Natural killer cell treated with Interleukin-12 subunit alpha and Interleukin-12 subunit beta and Interleukin-15 and Interleukin-18, amount 100 ng/mL, for 72 hours (primary cell): Measurements from ENCODE around the gene SORCS2. TPM values are rescaled to one million over a fixed set of nuclear protein-coding genes. Genes with fewer than 3 reads are reported as not detected.

Experiments used
- ATAC-seq, 2 donors: fragments of 150-1000 bp; cut with Tn5 transposase in 1 of 2; sonication (Bioruptor Pico), chemical (Tn5 transposase) in 1 of 2; 2 replicates each; pipeline ENCODE4 v1.10.0; 2021
- DNase-seq: peaks from one replicate; pipeline ENCODE4 v3.0.0; 2022; ENCODE audit warnings: low spot score
- H3K27ac Mint-ChIP-seq, 2 donors: 1 replicate in 1 of 2; 2 replicates in 1 of 2; pipeline ENCODE4 v1.8.0; 2022; ENCODE audit warnings: mixed read lengths in 2 of 2, mild to moderate bottlenecking in 1 of 2, moderate library complexity in 1 of 2
- H3K27me3 Mint-ChIP-seq, 2 donors: 1 replicate in 1 of 2; 2 replicates in 1 of 2; pipeline ENCODE4 v1.8.0; 2022; ENCODE audit warnings: mixed read lengths in 2 of 2
- H3K36me3 Mint-ChIP-seq: one replicate; pipeline ENCODE4 v1.8.0; 2022; ENCODE audit warnings: mixed read lengths
- H3K4me1 Mint-ChIP-seq, 2 donors: 1 replicate in 1 of 2; 2 replicates in 1 of 2; pipeline ENCODE4 v1.8.0; 2022; ENCODE audit warnings: low read depth in 2 of 2, mixed read lengths in 2 of 2, mild to moderate bottlenecking in 1 of 2
- H3K4me3 Mint-ChIP-seq: one replicate; pipeline ENCODE4 v1.8.0; 2022; ENCODE audit warnings: mixed read lengths
- H3K9me3 Mint-ChIP-seq: 2 replicates; pipeline ENCODE4 v1.8.0; 2022; ENCODE audit warnings: mixed read lengths
- total RNA-seq, 2 donors: library from RNA; stranded (reverse); gene quantifications; one replicate each; pipeline ENCODE4 v1.2.3, GENCODE V29; 2022

Gene SORCS2
- total RNA-seq, 2 donors from 2014 or later: 0.17 to 0.21 TPM

GRCh38 chr4:7183780-7184460 lies 8.4 kb upstream of the SORCS2 start:
- DNase-seq (no peak), ATAC-seq (no peak)
- peaks cover 14% of the 10 kb centered on the region for H3K36me3 Mint-ChIP-seq
- H3K4me1 Mint-ChIP-seq: peaks cover 14 to 15% of the 10 kb centered on the region in 2 donors
- H3K27me3 Mint-ChIP-seq: peaks cover 16 to 25% of the 10 kb centered on the region in 2 donors
- H3K9me3 Mint-ChIP-seq: peaks cover 10% of the 10 kb centered on the region
- peak overlapping the region in 1 of 2 donors; percentile 23 for H3K27ac Mint-ChIP-seq
- H3K4me3 Mint-ChIP-seq: peak overlapping the region; percentile 21

- Mint-ChIP-seq H3K4me1 (peaks cover 14 to 15% of the 10 kb centered on the region in 2 donors), H3K9me3 (peaks cover 3% of the 10 kb centered on the region), H3K36me3 (peaks cover 5% of the 10 kb centered on the region), H3K4me3 (no peak overlapping the region), H3K27ac (no peak overlapping the region), H3K27me3 (peaks cover 24 to 31% of the 10 kb centered on the region in 2 donors)
- ATAC-seq: no peak
- DNase-seq: no peak
These were observed 6.8 kb upstream of the SORCS2 start for GRCh38 chr4:7185487-7186030.

GRCh38 chr4:7186031-7186430 lies 6.3 kb upstream of the SORCS2 start:
- ATAC-seq: no peak
- H3K4me3 Mint-ChIP-seq: no peak overlapping the region
- H3K9me3 Mint-ChIP-seq: peaks cover 3% of the 10 kb centered on the region
- H3K36me3 Mint-ChIP-seq: peaks cover 5% of the 10 kb centered on the region
- DNase-seq: no peak
- peaks cover 27 to 33% of the 10 kb centered on the region in 2 donors for H3K27me3 Mint-ChIP-seq
- H3K4me1 Mint-ChIP-seq: peaks cover 14 to 15% of the 10 kb centered on the region in 2 donors
- no peak overlapping the region for H3K27ac Mint-ChIP-seq

GRCh38 chr4:7186516-7187167 lies 5.7 kb upstream of the SORCS2 start:
- DNase-seq (peak; percentile 29), ATAC-seq (no peak)
- peaks cover 5% of the 10 kb centered on the region for H3K36me3 Mint-ChIP-seq
- peaks cover 3% of the 10 kb centered on the region for H3K9me3 Mint-ChIP-seq
- H3K27ac Mint-ChIP-seq: no peak overlapping the region
- peaks cover 27 to 30% of the 10 kb centered on the region in 2 donors for H3K27me3 Mint-ChIP-seq
- no peak overlapping the region for H3K4me3 Mint-ChIP-seq
- peaks cover 14 to 15% of the 10 kb centered on the region in 2 donors for H3K4me1 Mint-ChIP-seq

- Mint-ChIP-seq H3K27ac (no peak overlapping the region), H3K9me3 (peaks cover 3% of the 10 kb centered on the region), H3K36me3 (peaks cover 5% of the 10 kb centered on the region), H3K4me3 (no peak overlapping the region), H3K4me1 (peaks cover 14 to 15% of the 10 kb centered on the region in 2 donors), H3K27me3 (peaks cover 27 to 30% of the 10 kb centered on the region in 2 donors)
- DNase-seq: peak; percentile 38
- ATAC-seq: no peak
These were observed 5.2 kb upstream of the SORCS2 start for GRCh38 chr4:7187168-7187535.

- peaks cover 3% of the 10 kb centered on the region for H3K9me3 Mint-ChIP-seq
- no peak overlapping the region for H3K4me3 Mint-ChIP-seq
- peaks cover 27 to 30% of the 10 kb centered on the region in 2 donors for H3K27me3 Mint-ChIP-seq
- peak; percentile 15 for DNase-seq
- H3K4me1 Mint-ChIP-seq: peaks cover 13 to 14% of the 10 kb centered on the region in 2 donors
- ATAC-seq: no peak
- H3K27ac Mint-ChIP-seq: no peak overlapping the region
- peaks cover 4% of the 10 kb centered on the region for H3K36me3 Mint-ChIP-seq
These were observed 4.6 kb upstream of the SORCS2 start for GRCh38 chr4:7187691-7188090.

GRCh38 chr4:7189066-7189465 lies 3.3 kb upstream of the SORCS2 start:
- Mint-ChIP-seq H3K27ac (no peak overlapping the region), H3K36me3 (no peaks in the 10 kb centered on the region), H3K9me3 (no peaks in the 10 kb centered on the region), H3K4me1 (peaks cover 0 to 2% of the 10 kb centered on the region in 2 donors), H3K4me3 (no peak overlapping the region), H3K27me3 (peaks cover 26 to 27% of the 10 kb centered on the region in 2 donors)
- peak; percentile 23 for DNase-seq
- ATAC-seq: no peak

- Mint-ChIP-seq H3K27me3 (peaks cover 26 to 27% of the 10 kb centered on the region in 2 donors), H3K36me3 (no peaks in the 10 kb centered on the region), H3K4me3 (no peak overlapping the region), H3K9me3 (no peaks in the 10 kb centered on the region), H3K4me1 (peaks cover 0 to 2% of the 10 kb centered on the region in 2 donors), H3K27ac (no peak overlapping the region)
- DNase-seq (peak; percentile 42), ATAC-seq (no peak)
These were observed 2.7 kb upstream of the SORCS2 start for GRCh38 chr4:7189475-7190277.

- Mint-ChIP-seq H3K27ac (no peak overlapping the region), H3K4me1 (peaks cover 0 to 2% of the 10 kb centered on the region in 2 donors), H3K9me3 (no peaks in the 10 kb centered on the region), H3K27me3 (peaks cover 27 to 30% of the 10 kb centered on the region in 2 donors), H3K4me3 (no peak overlapping the region), H3K36me3 (no peaks in the 10 kb centered on the region)
- no peak for ATAC-seq
- DNase-seq: no peak
These were observed 2.1 kb upstream of the SORCS2 start for GRCh38 chr4:7190278-7190594.

GRCh38 chr4:7190691-7191545 lies 1.4 kb upstream of the SORCS2 start:
- no peaks in the 10 kb centered on the region for H3K9me3 Mint-ChIP-seq
- peaks cover 31 to 35% of the 10 kb centered on the region in 2 donors for H3K27me3 Mint-ChIP-seq
- H3K27ac Mint-ChIP-seq: no peak overlapping the region
- ATAC-seq: no peak
- no peak overlapping the region for H3K4me3 Mint-ChIP-seq
- H3K36me3 Mint-ChIP-seq: no peaks in the 10 kb centered on the region
- DNase-seq: peak; percentile 56
- peaks cover 0 to 2% of the 10 kb centered on the region in 2 donors for H3K4me1 Mint-ChIP-seq

GRCh38 chr4:7191546-7192251 lies 639 bp upstream of the SORCS2 start:
- H3K36me3 Mint-ChIP-seq: no peaks in the 10 kb centered on the region
- no peak for ATAC-seq
- no peak overlapping the region for H3K4me3 Mint-ChIP-seq
- peak; percentile 40 for DNase-seq
- peaks cover 37% of the 10 kb centered on the region in 2 donors for H3K27me3 Mint-ChIP-seq
- no peaks in the 10 kb centered on the region for H3K9me3 Mint-ChIP-seq
- H3K4me1 Mint-ChIP-seq: peaks cover 0 to 2% of the 10 kb centered on the region in 2 donors
- H3K27ac Mint-ChIP-seq: no peak overlapping the region

- Mint-ChIP-seq H3K27ac (no peak overlapping the region), H3K9me3 (no peaks in the 10 kb centered on the region), H3K4me3 (peak overlapping the region; percentile 20), H3K4me1 (no peaks in the 10 kb centered on the region), H3K27me3 (peaks cover 35 to 45% of the 10 kb centered on the region in 2 donors), H3K36me3 (no peaks in the 10 kb centered on the region)
- ATAC-seq: no peak
- DNase-seq: peak; percentile 54
These were observed 956 bp downstream of the SORCS2 start for GRCh38 chr4:7193030-7193958.
